K562 (cell line): ENCODE results near the gene SYT7.

ENCODE experiments used
- ARID3A ChIP-seq: IDR thresholded peaks from 2 replicates; pipeline ENCODE4 v1.6.1; 2012; ENCODE audit warnings: low read depth, low read length, improper control_type of control experiment, borderline replicate concordance
- ATF3 ChIP-seq, 2 experiments: fragments of 450-650 bp in 1 of 2; sonication (generic) in 1 of 2; formaldehyde crosslinking in 1 of 2; IDR thresholded peaks in 1 of 2; conservative IDR thresholded peaks in 1 of 2; 2 replicates each; pipeline versions ENCODE4 v1.6.1 to v1.8.1; 2016 to 2023; ENCODE audit warnings: mild to moderate bottlenecking in 2 of 2, moderate library complexity in 2 of 2, inconsistent platforms in 1 of 2, missing genetic modification reagents in 1 of 2
- ETV6 ChIP-seq, 3 experiments: fragments of 150-350 bp in 1 of 3; sonication (generic) in 1 of 3; formaldehyde crosslinking in 1 of 3; IDR thresholded peaks; 2 replicates each; pipeline versions ENCODE4 v1.6.1 to v1.8.0; 2014 to 2022; ENCODE audit warnings: borderline replicate concordance in 2 of 3, low read depth in 2 of 3, antibody characterized with exemption in 1 of 3, low read length in 1 of 3, mild to moderate bottlenecking in 1 of 3, missing genetic modification reagents in 1 of 3
- HDAC2 ChIP-seq: fragments of 450-650 bp; IDR thresholded peaks from 2 replicates; pipeline ENCODE4 v1.6.1; 2016; ENCODE audit warnings: mild to moderate bottlenecking
- SUPT5H ChIP-seq: fragments of 450-650 bp; IDR thresholded peaks from 2 replicates; pipeline ENCODE4 v1.6.1; 2016
- TARDBP ChIP-seq: fragments of 450-650 bp; IDR thresholded peaks from 2 replicates; pipeline ENCODE4 v1.6.1; 2016
- YY1 ChIP-seq, 3 experiments: IDR thresholded peaks; 2 replicates each; pipeline ENCODE4 v1.6.1; 2011; ENCODE audit warnings: low read length in 2 of 3, mild to moderate bottlenecking in 2 of 3, moderate library complexity in 2 of 3, borderline replicate concordance in 1 of 3, control low read depth in 1 of 3, low read depth in 1 of 3; ENCODE audit not compliant: insufficient read depth in 3 of 3, insufficient replicate concordance in 2 of 3, control insufficient read depth in 1 of 3, insufficient read length in 1 of 3; ENCODE audit errors: extremely low read depth in 1 of 3
- ZFP36 ChIP-seq: fragments of 150-350 bp; IDR thresholded peaks from 2 replicates; pipeline ENCODE4 v1.6.1; 2018; ENCODE audit warnings: low read length, low read depth; ENCODE audit not compliant: partially characterized antibody
- ZNF263 ChIP-seq: sonication (generic); formaldehyde crosslinking; IDR thresholded peaks from 2 replicates; pipeline ENCODE4 v1.8.0; 2022; ENCODE audit warnings: mild to moderate bottlenecking, missing genetic modification reagents, borderline replicate concordance
- TF ChIP-seq, protein P1 (sequence below), 3 experiments: IDR thresholded peaks in 2 of 3; conservative IDR thresholded peaks in 1 of 3; 2 replicates each; pipeline ENCODE4 v1.5.1; 2011 to 2012; ENCODE audit warnings: low read length in 3 of 3, mild to moderate bottlenecking in 3 of 3, control low read depth in 2 of 3, improper control_type of control experiment in 1 of 3, inconsistent platforms in 1 of 3, low read depth in 1 of 3, mixed read lengths in 1 of 3, moderate library complexity in 1 of 3; ENCODE audit not compliant: insufficient read depth in 2 of 3
- TF ChIP-seq, protein P2 (sequence below), 2 experiments: fragments of 450-650 bp; formaldehyde crosslinking in 1 of 2; IDR thresholded peaks; 2 replicates each; pipeline versions ENCODE4 v1.4.0 to v1.6.1; 2014 to 2020; ENCODE audit warnings: mild to moderate bottlenecking in 2 of 2, borderline replicate concordance in 1 of 2, low read depth in 1 of 2

DNA sequence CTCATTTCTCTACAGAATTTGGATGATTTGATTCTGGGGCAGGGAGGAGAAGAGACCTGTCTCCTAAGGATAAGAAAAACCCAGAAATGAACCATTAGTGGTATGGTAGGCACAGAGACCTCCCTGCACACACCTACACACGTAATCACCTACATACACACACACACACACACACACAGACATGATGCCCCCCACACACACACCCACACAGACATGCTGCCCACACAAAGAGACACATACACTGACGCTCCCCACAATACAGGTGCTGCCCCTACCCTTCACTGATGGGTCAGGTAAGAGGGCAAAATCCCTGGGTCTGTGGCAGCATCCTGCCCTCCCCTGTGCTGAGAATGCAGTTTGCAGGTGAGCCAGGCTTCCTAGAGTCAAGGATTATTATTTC, 1.1 kb upstream of the SYT7 start:
- TF ChIP-seq ATF3 (IDR thresholded peaks at IDR 0.05): no peak
- no peak for TF ChIP-seq ATF3 (CRISPR knock-in tag; conservative IDR thresholded peaks at IDR 0.05)
- TF ChIP-seq ZFP36: no peak
- TF ChIP-seq, protein P1, sequence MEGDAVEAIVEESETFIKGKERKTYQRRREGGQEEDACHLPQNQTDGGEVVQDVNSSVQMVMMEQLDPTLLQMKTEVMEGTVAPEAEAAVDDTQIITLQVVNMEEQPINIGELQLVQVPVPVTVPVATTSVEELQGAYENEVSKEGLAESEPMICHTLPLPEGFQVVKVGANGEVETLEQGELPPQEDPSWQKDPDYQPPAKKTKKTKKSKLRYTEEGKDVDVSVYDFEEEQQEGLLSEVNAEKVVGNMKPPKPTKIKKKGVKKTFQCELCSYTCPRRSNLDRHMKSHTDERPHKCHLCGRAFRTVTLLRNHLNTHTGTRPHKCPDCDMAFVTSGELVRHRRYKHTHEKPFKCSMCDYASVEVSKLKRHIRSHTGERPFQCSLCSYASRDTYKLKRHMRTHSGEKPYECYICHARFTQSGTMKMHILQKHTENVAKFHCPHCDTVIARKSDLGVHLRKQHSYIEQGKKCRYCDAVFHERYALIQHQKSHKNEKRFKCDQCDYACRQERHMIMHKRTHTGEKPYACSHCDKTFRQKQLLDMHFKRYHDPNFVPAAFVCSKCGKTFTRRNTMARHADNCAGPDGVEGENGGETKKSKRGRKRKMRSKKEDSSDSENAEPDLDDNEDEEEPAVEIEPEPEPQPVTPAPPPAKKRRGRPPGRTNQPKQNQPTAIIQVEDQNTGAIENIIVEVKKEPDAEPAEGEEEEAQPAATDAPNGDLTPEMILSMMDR (IDR thresholded peaks at IDR 0.05 in 2 of 3, conservative IDR thresholded peaks at IDR 0.05 in 1 of 3; ENCODE audit: insufficient read depth in 2 of 3, low read depth in 1 of 3, low read length in 3 of 3): no peak
- TF ChIP-seq, protein P2, sequence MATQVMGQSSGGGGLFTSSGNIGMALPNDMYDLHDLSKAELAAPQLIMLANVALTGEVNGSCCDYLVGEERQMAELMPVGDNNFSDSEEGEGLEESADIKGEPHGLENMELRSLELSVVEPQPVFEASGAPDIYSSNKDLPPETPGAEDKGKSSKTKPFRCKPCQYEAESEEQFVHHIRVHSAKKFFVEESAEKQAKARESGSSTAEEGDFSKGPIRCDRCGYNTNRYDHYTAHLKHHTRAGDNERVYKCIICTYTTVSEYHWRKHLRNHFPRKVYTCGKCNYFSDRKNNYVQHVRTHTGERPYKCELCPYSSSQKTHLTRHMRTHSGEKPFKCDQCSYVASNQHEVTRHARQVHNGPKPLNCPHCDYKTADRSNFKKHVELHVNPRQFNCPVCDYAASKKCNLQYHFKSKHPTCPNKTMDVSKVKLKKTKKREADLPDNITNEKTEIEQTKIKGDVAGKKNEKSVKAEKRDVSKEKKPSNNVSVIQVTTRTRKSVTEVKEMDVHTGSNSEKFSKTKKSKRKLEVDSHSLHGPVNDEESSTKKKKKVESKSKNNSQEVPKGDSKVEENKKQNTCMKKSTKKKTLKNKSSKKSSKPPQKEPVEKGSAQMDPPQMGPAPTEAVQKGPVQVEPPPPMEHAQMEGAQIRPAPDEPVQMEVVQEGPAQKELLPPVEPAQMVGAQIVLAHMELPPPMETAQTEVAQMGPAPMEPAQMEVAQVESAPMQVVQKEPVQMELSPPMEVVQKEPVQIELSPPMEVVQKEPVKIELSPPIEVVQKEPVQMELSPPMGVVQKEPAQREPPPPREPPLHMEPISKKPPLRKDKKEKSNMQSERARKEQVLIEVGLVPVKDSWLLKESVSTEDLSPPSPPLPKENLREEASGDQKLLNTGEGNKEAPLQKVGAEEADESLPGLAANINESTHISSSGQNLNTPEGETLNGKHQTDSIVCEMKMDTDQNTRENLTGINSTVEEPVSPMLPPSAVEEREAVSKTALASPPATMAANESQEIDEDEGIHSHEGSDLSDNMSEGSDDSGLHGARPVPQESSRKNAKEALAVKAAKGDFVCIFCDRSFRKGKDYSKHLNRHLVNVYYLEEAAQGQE (IDR thresholded peaks at IDR 0.05; ENCODE audit: borderline replicate concordance): no peak
- TF ChIP-seq, protein P2 (CRISPR knock-in tag; IDR thresholded peaks at IDR 0.05; ENCODE audit: low read depth): no peak
- no peak for TF ChIP-seq ARID3A
- no peak for TF ChIP-seq ZNF263 (CRISPR knock-in tag)
- no peak for TF ChIP-seq SUPT5H
- no peak for TF ChIP-seq YY1 (IDR thresholded peaks at IDR 0.05; ENCODE audit: borderline replicate concordance in 1 of 3, control insufficient read depth in 1 of 3, extremely low read depth in 1 of 3, insufficient read depth in 3 of 3, insufficient read length in 1 of 3, insufficient replicate concordance in 2 of 3, low read depth in 1 of 3, low read length in 2 of 3)
- no peak for TF ChIP-seq ETV6 (IDR thresholded peaks at IDR 0.05; ENCODE audit: borderline replicate concordance in 1 of 2, low read depth in 2 of 2, low read length in 1 of 2)
- no peak for TF ChIP-seq ETV6 (CRISPR knock-in tag; IDR thresholded peaks at IDR 0.05; ENCODE audit: borderline replicate concordance)
- TF ChIP-seq TARDBP: no peak
- TF ChIP-seq HDAC2: no peak
